Superior temporal gyrus (tissue), 1 donor: ENCODE data around the gene PSD.

ENCODE experiments used
- DNase-seq: peaks from one replicate; pipeline ENCODE4 v3.0.0-alpha.2; 2016; ENCODE audit errors: extremely low spot score

Gene PSD

DNA sequence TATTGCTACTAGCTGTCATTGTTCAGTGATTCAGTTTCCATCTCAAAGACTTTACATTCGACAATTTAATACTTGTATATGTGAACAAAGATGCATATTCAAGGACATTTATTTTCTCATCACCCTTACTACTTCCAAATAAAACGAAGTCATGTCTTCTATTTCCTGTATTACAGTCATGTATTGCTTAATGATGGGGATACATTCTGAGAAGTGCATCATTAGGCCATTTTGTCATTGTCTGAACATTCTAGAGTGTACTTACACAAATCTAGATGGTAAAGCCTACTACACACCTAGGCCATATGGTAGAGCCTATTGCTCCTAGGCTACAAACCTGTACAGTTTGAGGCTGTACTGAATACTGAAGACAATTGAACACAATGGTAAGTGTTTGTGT is 26.3 kb upstream of the PSD start:
- no peak for DNase-seq

GRCh38 chr10:102438374-102438773 is 19.8 kb upstream of the PSD start:
- DNase-seq = no peak

GRCh38 chr10:102437515-102437914 is 18.9 kb upstream of the PSD start:
- no peak for DNase-seq

- no peak for DNase-seq
These were observed 17.7 kb upstream of the PSD start for GRCh38 chr10:102436312-102436711.

- DNase-seq = no peak
These were observed 17.1 kb upstream of the PSD start for GRCh38 chr10:102435529-102436233.

DNA sequence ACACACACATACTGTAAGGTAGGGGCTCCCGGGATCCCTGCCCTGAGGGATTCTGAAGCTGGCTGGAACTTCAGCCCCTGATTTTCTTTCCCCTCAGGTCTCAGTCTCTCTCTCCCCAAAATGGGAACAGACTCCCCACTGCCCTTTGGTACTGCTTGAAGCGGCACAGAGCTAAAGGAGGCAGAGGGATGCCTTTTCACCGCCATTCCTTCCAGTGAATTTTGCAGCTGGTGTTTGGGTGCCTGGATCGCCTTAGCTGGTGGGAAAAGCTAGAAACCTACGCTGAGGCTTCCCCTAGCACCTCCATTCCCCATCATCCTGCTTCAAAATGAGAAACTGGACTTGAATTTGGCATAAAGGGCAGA is 16.5 kb upstream of the PSD start:
- no peak for DNase-seq

DNA sequence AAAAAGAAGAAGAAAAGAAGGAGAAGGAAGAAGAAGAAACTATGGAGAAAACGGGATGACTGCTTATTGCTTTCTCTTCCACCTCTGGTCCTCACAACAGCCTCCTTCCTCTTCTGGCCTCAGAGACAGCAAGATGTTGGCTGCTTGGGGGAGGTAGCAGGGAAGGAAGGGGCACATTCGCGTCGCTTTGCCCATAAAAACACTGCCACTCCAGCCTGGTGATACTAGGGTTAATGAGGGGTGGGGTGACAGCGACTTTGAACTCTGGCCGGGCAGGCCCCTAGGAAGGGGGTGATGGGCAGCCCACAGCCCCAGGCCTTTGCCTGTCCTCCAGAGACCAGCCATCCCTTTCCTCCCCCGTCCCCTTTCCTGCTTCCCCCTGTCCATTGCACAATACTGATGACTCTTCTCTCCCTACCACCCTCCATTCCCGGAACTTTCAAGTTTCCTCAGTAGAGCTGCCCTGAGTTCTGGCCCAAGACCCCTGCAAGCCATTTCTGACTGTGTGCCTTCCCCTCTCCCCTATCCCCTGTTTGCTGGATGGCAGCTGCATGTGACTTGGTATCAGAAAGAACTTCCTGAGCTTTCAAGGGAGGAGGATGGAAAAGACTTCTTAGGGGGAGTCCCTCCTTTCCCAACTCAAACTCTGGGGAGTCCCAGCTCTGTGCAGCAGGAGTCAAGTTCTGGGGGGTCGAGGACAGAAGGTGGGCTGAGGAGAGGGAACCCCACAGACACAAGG is 16.0 kb upstream of the PSD start:
- DNase-seq = no peak

- no peak for DNase-seq
These were observed 15.0 kb upstream of the PSD start for GRCh38 chr10:102433619-102434046.

GRCh38 chr10:102432162-102432950 is 13.8 kb upstream of the PSD start, which contains the start of gene CUEDC2:
Gene CUEDC2 (minus strand): TSS chr10:102432574. CDS start chr10:102425188, 7,386 bp downstream.
- peak; percentile 99 for DNase-seq

GRCh38 chr10:102431452-102432124 is 13.0 kb upstream of the PSD start:
- DNase-seq = no peak

GRCh38 chr10:102429468-102429867 is 10.9 kb upstream of the PSD start:
- DNase-seq = no peak

- no peak for DNase-seq
These were observed 8.3 kb upstream of the PSD start for GRCh38 chr10:102426803-102427287.

DNA sequence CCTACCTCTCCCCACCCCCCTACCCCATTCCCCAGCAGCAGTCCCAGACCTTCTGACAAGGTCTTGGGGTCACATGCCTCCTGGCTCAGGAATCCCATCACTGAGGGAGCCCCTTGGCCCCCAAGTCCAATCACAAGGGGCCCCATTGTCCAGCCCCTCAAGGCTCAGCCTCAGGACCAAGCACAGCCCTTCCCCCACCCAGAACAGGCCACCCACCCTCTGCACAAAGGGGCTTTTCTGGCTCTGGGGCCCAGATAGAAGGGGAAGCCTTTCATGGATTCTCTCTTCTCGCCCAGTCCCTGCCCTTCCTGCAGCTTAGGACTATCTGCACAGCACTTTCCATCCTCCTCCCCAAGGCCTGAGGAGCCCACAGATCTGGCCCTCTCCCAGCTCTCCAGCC is 6.9 kb upstream of the PSD start:
- DNase-seq = no peak

- no peak for DNase-seq
These were observed 6.3 kb upstream of the PSD start for GRCh38 chr10:102424916-102425315.

DNA sequence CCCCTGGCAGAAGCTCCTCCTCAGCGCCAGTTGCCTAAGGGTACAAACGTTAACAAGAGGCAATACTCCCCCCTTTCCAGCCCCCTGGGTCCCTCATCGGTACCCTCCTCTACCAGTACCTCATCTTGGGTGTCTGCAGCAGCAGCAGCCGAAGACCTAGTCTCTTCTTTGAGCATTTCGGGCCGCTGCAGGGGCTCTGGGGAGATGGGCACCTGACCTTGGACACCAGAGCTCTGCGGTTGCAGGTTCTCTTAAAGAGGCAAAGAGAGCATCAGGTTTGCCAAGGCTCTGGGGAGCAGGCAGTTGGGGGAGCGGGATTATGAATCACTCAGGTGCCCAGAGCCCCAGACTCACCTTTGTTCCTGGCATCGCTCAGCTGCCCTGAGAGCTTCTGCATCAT is 5.6 kb upstream of the PSD start:
- no peak for DNase-seq

- DNase-seq = no peak
These were observed 4.9 kb upstream of the PSD start for GRCh38 chr10:102423372-102423968.

DNA sequence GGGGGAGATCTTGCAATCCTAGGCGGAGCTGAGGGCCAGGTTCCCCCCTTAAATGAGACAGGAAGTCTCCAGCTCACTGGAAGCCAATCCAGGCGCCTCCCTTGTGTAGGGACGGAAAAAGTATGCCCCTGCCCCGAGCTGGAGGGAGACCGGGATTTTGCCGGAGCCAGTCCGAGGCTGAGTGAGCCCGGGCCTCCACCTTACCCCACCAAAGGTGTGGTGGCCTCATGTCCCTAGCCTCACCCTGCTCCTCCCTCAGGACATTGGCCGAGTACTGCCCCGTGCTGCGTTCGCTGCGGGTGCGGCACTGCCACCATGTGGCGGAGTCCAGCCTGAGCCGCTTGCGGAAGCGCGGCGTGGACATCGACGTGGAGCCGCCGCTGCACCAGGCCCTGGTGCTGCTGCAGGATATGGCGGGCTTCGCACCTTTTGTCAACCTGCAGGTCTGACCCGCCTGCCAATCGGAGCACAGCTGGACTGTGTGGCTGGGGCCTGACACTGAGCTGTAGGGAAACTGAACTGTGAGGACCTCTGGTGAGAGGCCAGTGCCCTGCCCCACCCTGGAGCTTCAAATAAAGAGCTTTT is 4.1 kb upstream of the PSD start:
- DNase-seq = peak; percentile 77

- no peak for DNase-seq
These were observed 3.4 kb upstream of the PSD start for GRCh38 chr10:102421757-102422512.

DNA sequence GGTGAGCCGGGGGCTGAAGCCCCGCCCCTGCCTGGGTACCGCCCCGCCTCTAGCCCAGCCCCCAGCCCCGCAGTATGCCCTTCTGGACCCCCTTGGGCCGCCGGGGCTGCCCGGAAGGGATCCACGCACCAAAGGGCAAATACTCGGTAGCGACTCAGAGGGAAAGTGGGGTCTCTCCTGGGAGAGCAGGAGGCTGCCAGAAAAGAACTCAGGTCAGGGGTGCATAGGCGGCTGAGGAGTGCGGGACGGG is 2.8 kb upstream of the PSD start:
- no peak for DNase-seq

- peak; percentile 98 for DNase-seq
These were observed 2.3 kb upstream of the PSD start, which contains the start of gene FBXL15 for GRCh38 chr10:102420714-102421506. Gene FBXL15 (plus strand): TSS chr10:102420836. CDS start chr10:102421130, 294 bp downstream.
